Breast epithelium (tissue), 3 donors: ENCODE results near the gene CARD8.

ENCODE experiments used
- POLR2A ChIP-seq: fragments of 450-650 bp; IDR thresholded peaks from one replicate; pipeline ENCODE4 v1.6.1; 2016; ENCODE audit warnings: antibody characterized with exemption, mild to moderate bottlenecking, moderate library complexity
- POLR2AphosphoS5 ChIP-seq, 3 donors: sonication (generic); formaldehyde crosslinking; IDR thresholded peaks; one replicate each; pipeline ENCODE4 v1.6.1; 2017; ENCODE audit warnings: antibody characterized with exemption in 3 of 3
- TF ChIP-seq, protein P1 (sequence below), 3 donors: fragments of 450-650 bp; IDR thresholded peaks; one replicate each; pipeline ENCODE4 v1.5.1; 2016 to 2017; ENCODE audit warnings: antibody characterized with exemption in 3 of 3, mild to moderate bottlenecking in 3 of 3, moderate library complexity in 3 of 3

DNA sequence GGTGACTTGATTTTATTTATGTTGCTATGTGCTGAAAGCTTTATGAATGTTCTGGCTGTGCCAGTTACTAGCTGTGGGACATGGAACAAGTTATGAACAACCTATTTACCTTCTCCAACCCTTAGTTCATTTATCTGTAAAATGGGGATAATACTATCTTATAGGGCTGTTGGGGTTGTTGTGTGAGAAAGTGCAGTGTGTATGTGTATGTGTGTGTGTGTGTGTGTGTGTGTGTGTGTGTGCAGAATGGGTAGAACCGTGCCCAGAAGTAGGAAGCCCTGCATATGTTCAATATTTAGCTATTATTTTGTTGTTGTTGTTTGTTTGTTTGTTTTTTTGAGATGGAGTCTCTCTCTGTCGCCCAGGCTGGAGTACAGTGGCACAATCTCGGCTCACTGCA, 64.8 kb downstream of the CARD8 start:
- TF ChIP-seq POLR2AphosphoS5 (IDR thresholded peaks at IDR 0.05) (no peak), POLR2A (no peak)
- TF ChIP-seq, protein P1, sequence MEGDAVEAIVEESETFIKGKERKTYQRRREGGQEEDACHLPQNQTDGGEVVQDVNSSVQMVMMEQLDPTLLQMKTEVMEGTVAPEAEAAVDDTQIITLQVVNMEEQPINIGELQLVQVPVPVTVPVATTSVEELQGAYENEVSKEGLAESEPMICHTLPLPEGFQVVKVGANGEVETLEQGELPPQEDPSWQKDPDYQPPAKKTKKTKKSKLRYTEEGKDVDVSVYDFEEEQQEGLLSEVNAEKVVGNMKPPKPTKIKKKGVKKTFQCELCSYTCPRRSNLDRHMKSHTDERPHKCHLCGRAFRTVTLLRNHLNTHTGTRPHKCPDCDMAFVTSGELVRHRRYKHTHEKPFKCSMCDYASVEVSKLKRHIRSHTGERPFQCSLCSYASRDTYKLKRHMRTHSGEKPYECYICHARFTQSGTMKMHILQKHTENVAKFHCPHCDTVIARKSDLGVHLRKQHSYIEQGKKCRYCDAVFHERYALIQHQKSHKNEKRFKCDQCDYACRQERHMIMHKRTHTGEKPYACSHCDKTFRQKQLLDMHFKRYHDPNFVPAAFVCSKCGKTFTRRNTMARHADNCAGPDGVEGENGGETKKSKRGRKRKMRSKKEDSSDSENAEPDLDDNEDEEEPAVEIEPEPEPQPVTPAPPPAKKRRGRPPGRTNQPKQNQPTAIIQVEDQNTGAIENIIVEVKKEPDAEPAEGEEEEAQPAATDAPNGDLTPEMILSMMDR (IDR thresholded peaks at IDR 0.05) = no peak
